Measurements from ENCODE around the gene MAPRE2.

MAPRE2 gene

DNA sequence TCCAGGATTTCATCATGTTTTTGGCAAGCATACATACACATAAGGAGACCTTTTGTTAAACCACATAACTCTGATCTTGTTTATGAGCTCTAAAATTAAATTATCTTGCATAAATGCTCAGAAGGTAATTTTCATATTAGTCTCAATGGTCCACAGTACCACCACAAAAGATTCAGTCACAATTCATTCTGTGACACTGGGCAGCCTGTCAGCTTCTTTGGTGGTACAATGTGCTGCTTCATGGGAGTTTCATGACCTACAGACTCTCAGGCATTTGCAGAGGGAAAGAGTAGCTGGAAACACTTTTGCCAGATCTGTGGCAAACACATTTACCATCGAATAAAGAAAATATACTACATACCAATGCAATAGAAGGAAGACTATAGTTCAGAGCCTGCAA, 148.3 kb downstream of the MAPRE2 start:
- no peaks in the 10 kb centered on the region for H3K9me3 Mint-ChIP-seq
- peak overlapping the region in 1 of 3 experiments; percentile 5 for H3K27ac Mint-ChIP-seq
- peaks cover 25% of the 10 kb centered on the region for H3K4me1 Mint-ChIP-seq
- H3K4me3 Mint-ChIP-seq, result no peak overlapping the region
- TF ChIP-seq, protein P1, sequence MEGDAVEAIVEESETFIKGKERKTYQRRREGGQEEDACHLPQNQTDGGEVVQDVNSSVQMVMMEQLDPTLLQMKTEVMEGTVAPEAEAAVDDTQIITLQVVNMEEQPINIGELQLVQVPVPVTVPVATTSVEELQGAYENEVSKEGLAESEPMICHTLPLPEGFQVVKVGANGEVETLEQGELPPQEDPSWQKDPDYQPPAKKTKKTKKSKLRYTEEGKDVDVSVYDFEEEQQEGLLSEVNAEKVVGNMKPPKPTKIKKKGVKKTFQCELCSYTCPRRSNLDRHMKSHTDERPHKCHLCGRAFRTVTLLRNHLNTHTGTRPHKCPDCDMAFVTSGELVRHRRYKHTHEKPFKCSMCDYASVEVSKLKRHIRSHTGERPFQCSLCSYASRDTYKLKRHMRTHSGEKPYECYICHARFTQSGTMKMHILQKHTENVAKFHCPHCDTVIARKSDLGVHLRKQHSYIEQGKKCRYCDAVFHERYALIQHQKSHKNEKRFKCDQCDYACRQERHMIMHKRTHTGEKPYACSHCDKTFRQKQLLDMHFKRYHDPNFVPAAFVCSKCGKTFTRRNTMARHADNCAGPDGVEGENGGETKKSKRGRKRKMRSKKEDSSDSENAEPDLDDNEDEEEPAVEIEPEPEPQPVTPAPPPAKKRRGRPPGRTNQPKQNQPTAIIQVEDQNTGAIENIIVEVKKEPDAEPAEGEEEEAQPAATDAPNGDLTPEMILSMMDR (IDR thresholded peaks at IDR 0.05; ENCODE audit: unreplicated experiment in 3 of 3), result no peak
- no peaks in the 10 kb centered on the region for H3K27me3 Mint-ChIP-seq (ENCODE audit: low read depth)
- H3K36me3 Mint-ChIP-seq (ENCODE audit: low read depth), result no peaks in the 10 kb centered on the region

DNA sequence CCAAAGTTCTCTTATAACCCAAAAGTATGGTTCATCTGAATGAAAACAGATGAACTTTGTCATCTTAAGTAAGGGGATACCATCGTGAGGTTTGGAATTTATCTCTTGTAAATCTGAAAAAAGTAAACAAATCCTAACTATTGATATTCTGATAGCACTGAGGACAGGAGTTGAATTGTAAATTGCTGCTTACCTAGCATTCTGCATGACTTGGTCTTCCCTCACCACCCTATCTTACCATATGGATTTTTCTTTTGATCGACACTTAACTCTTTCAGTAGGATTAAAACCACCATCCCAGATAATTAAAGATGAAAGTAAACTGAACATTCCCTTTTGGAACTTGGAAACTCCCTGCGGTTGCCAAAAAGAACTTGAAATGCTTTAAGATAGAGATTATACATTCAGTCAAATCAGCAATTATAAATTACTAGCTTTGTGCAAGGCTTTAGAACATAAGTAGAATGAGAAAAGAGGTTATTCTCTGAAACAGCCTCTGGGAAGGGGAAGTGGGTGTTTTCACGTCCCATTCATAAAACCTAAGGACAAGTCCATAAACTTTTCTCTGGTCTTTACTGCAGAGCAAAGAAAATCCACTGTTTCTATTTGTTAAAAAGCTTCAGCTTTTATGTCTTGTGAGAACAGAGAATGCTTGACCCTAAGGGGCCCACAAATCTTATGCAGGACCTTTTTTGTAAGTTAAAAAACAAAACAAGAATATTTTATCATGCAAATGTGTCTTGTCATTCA, 149.9 kb downstream of the MAPRE2 start:
- Mint-ChIP-seq H3K9me3 (no peaks in the 10 kb centered on the region), H3K4me1 (peaks cover 25% of the 10 kb centered on the region), H3K36me3 (ENCODE audit: low read depth) (no peaks in the 10 kb centered on the region), H3K27ac (peak overlapping the region in 2 of 3 experiments; percentile 9 to 81), H3K27me3 (ENCODE audit: low read depth) (no peaks in the 10 kb centered on the region), H3K4me3 (no peak overlapping the region)
- TF ChIP-seq, protein P1 (IDR thresholded peaks at IDR 0.05; ENCODE audit: unreplicated experiment in 3 of 3), result no peak

DNA sequence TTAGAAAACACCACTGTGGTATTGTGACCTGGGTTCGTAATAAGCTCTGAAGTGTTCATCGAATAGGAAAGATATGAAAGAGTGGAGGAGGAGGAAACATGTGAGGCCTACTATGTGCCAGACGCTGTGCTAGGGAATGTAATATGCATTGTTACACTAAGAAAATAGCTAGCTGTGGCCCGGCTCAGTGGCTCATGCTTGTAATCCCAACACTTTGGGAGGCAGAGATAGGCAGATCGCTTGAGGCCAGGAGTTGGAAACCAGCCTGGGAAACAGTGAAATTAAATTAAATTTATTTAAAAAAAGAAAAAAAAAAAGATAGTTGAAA, 150.4 kb downstream of the MAPRE2 start:
- no peak overlapping the region for H3K4me3 Mint-ChIP-seq
- H3K4me1 Mint-ChIP-seq, result peaks cover 25% of the 10 kb centered on the region
- no peaks in the 10 kb centered on the region for H3K9me3 Mint-ChIP-seq
- TF ChIP-seq, protein P1 (IDR thresholded peaks at IDR 0.05; ENCODE audit: unreplicated experiment in 3 of 3), result no peak
- H3K27ac Mint-ChIP-seq, result peak overlapping the region in 1 of 3 experiments; percentile 24
- H3K27me3 Mint-ChIP-seq (ENCODE audit: low read depth), result no peaks in the 10 kb centered on the region
- H3K36me3 Mint-ChIP-seq (ENCODE audit: low read depth), result no peaks in the 10 kb centered on the region

DNA sequence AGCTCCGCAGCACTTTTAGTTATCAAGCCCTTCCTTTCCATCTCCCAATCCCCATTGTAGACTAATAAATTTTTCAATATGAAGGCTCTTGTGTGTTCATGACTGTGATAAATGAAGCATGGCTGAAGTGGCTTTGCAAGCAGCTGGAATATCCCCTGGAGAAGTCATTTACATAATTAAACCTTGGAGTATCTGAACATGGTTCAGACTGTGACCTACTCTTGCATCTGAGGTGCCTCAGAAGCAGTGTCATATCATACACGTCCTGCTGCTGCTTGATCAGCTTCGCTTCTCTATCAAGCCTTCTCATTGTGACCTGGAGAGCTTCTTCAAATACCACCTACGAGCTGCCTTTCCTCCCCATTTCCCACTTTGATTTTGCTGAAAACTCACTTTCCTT, 151.2 kb downstream of the MAPRE2 start:
- Mint-ChIP-seq H3K36me3 (ENCODE audit: low read depth) (no peaks in the 10 kb centered on the region), H3K4me3 (no peak overlapping the region), H3K9me3 (no peaks in the 10 kb centered on the region), H3K27ac (peak overlapping the region in 1 of 3 experiments; percentile 35), H3K27me3 (ENCODE audit: low read depth) (no peaks in the 10 kb centered on the region), H3K4me1 (peaks cover 25% of the 10 kb centered on the region)
- TF ChIP-seq, protein P1 (IDR thresholded peaks at IDR 0.05; ENCODE audit: unreplicated experiment in 3 of 3), result no peak
